Measurements from ENCODE around the gene PPHLN1.

The PPHLN1 gene

DNA sequence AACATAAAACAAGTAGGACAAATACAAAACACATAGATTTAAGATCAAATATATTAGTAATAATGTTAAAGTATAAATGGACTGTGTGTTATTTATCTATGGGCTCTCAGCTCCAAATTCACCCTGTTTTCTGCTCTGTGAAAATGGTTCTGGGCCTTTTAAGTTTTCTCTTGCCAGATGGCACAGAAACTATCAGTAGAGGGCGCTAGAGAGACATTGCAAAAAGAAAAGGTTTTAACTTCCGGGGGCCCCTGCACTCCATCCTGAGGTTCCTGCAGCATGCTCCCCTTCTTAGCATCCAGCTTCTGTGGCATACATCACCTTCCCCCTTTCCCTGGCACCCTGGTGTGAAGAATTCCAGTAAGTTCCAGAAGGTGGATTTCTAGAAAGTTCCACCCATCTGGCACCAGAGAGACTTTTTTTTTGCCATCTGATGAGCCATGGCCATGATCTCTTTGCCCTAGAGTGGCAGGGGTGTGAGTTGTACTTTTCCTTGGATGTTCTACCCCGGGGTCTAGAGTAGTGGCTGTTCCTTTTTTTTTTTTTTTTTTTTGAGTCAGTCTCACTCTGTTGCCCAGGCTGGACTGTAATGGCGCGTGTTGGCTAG is 29.4 kb upstream of the PPHLN1 start:
- in situ Hi-C loops (cut with HindIII; ENCODE audit: low sequenced_read_pairs), result no loop called here
- peak; percentile 29 for DNase-seq (ENCODE audit: low read depth, low spot score)
- TF ChIP-seq, protein P1, sequence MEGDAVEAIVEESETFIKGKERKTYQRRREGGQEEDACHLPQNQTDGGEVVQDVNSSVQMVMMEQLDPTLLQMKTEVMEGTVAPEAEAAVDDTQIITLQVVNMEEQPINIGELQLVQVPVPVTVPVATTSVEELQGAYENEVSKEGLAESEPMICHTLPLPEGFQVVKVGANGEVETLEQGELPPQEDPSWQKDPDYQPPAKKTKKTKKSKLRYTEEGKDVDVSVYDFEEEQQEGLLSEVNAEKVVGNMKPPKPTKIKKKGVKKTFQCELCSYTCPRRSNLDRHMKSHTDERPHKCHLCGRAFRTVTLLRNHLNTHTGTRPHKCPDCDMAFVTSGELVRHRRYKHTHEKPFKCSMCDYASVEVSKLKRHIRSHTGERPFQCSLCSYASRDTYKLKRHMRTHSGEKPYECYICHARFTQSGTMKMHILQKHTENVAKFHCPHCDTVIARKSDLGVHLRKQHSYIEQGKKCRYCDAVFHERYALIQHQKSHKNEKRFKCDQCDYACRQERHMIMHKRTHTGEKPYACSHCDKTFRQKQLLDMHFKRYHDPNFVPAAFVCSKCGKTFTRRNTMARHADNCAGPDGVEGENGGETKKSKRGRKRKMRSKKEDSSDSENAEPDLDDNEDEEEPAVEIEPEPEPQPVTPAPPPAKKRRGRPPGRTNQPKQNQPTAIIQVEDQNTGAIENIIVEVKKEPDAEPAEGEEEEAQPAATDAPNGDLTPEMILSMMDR (IDR thresholded peaks at IDR 0.05; ENCODE audit: low read depth, low read length), result peak; percentile 63
- H3K4me3 ChIP-seq (ENCODE audit: low read depth, low read length), result no peak overlapping the region

GRCh38 chr12:42298887-42299286 is 27.1 kb upstream of the PPHLN1 start:
- DNase-seq (ENCODE audit: low read depth, low spot score), result no peak
- no peak overlapping the region for H3K4me3 ChIP-seq (ENCODE audit: low read depth, low read length)
- TF ChIP-seq, protein P1 (IDR thresholded peaks at IDR 0.05; ENCODE audit: low read depth, low read length), result no peak
- in situ Hi-C loops (cut with HindIII; ENCODE audit: low sequenced_read_pairs), result no loop called here

- in situ Hi-C loops (cut with HindIII; ENCODE audit: low sequenced_read_pairs), result no loop called here
- no peak overlapping the region for H3K4me3 ChIP-seq (ENCODE audit: low read depth, low read length)
- peak; percentile 54 for DNase-seq (ENCODE audit: low read depth, low spot score)
- TF ChIP-seq, protein P1 (IDR thresholded peaks at IDR 0.05; ENCODE audit: low read depth, low read length), result no peak
Measured at GRCh38 chr12:42299392-42300308, 26.3 kb upstream of the PPHLN1 start.

DNA sequence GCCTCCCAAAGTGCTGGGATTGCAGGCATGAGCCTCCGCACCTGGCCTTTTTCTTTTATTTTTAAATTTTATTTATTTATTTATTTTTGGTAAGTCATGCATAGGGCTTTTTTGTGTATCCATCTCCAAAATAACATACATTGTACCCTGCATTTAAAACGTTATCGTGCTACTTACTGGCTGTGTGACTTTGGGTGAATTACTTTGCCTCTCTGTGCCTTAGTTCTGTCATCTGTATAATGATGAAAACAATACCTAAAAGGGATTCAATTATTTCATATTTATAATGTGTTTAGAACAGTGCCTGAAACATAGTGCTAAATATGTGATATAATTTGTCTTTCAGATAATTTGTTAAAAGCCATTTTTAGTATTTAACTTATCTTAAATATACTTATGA is 19.7 kb upstream of the PPHLN1 start:
- no peak overlapping the region for H3K4me3 ChIP-seq (ENCODE audit: low read depth, low read length)
- in situ Hi-C loops (cut with HindIII; ENCODE audit: low sequenced_read_pairs), result no loop called here
- DNase-seq (ENCODE audit: low read depth, low spot score), result no peak
- TF ChIP-seq, protein P1 (IDR thresholded peaks at IDR 0.05; ENCODE audit: low read depth, low read length), result no peak

GRCh38 chr12:42308390-42308789 is 17.6 kb upstream of the PPHLN1 start:
- H3K4me3 ChIP-seq (ENCODE audit: low read depth, low read length), result no peak overlapping the region
- TF ChIP-seq, protein P1 (IDR thresholded peaks at IDR 0.05; ENCODE audit: low read depth, low read length), result no peak
- no peak for DNase-seq (ENCODE audit: low read depth, low spot score)
- in situ Hi-C loops (cut with HindIII; ENCODE audit: low sequenced_read_pairs), result no loop called here

DNA sequence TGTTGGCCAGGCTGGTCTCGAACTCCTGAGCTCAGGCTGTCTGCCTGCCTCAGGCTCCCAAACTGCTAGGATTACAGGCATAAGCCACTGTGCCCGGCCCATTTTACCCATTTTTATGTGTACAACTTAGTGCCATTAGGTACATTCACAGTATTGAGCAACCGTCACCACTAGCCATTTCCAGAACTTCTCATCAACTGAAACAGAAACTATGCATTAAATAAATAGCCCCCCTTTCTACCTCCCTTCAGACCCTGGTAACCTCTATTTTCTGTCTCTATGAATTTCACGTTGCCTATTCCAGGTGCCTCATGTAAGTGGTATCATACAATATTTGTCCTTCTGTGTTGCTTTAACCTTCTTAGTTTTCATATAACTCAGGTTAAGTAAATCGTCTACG is 16.0 kb upstream of the PPHLN1 start:
- in situ Hi-C loops (cut with HindIII; ENCODE audit: low sequenced_read_pairs), result no loop called here
- no peak for DNase-seq (ENCODE audit: low read depth, low spot score)
- TF ChIP-seq, protein P1 (IDR thresholded peaks at IDR 0.05; ENCODE audit: low read depth, low read length), result no peak
- no peak overlapping the region for H3K4me3 ChIP-seq (ENCODE audit: low read depth, low read length)

All from astrocyte of the spinal cord (primary cell).